Retinal pigment epithelial cell (primary cell): ENCODE results near the gene CRIP1.

Experiments
- DNase-seq: peaks from one replicate; pipeline ENCODE4 v3.0.0-alpha.2; 2010; ENCODE audit warnings: low read depth
- H3K4me3 ChIP-seq: 2 replicates; pipeline ENCODE4 v1.5.1; 2011; ENCODE audit warnings: mild to moderate bottlenecking, low read length, control low read depth, moderate library complexity
- CTCF ChIP-seq: conservative IDR thresholded peaks from 2 replicates; pipeline ENCODE4 v1.5.1; 2011; ENCODE audit warnings: low read depth, low read length, control low read depth, inconsistent platforms

CRIP1 gene

GRCh38 chr14:105519946-105520698 is 33.4 kb downstream of the CRIP1 start:
- H3K4me3 ChIP-seq: no peak overlapping the region
- no peak for DNase-seq
- no peak for TF ChIP-seq CTCF

GRCh38 chr14:105525326-105525725 is 38.6 kb downstream of the CRIP1 start:
- no peak overlapping the region for H3K4me3 ChIP-seq
- DNase-seq: no peak
- TF ChIP-seq CTCF: no peak

- no peak for TF ChIP-seq CTCF
- H3K4me3 ChIP-seq: peak within 1 kb of the TSS; percentile 36
- no peak for DNase-seq
These were observed 39.4 kb downstream of the CRIP1 start, which contains the start of gene TMEM121 for GRCh38 chr14:105525861-105526775. Gene TMEM121 (plus strand): TSS chr14:105526583. CDS start chr14:105528835, 2,252 bp downstream.

- peak overlapping the region; percentile 36 for H3K4me3 ChIP-seq
- no peak for TF ChIP-seq CTCF
- no peak for DNase-seq
These were observed 40.2 kb downstream of the CRIP1 start for GRCh38 chr14:105526776-105527380.

GRCh38 chr14:105527381-105527825 is 40.7 kb downstream of the CRIP1 start:
- no peak for DNase-seq
- TF ChIP-seq CTCF: no peak
- peak overlapping the region; percentile 36 for H3K4me3 ChIP-seq

- peak; percentile 4 for DNase-seq
- TF ChIP-seq CTCF: peak; percentile 71
- H3K4me3 ChIP-seq: peak overlapping the region; percentile 30
These were observed 41.3 kb downstream of the CRIP1 start for GRCh38 chr14:105527826-105528585.
